Activated gamma-delta T cell treated with anti-CD3 and anti-CD28 coated beads, Interleukin-2, amount 50 U/mL, for 16 hours (primary cell): ENCODE data around the gene CBARP.

ENCODE experiments used
- DNase-seq: peaks from one replicate; pipeline ENCODE4 v3.0.0-alpha.2; 2020; ENCODE audit warnings: low read depth

The CBARP gene

DNA sequence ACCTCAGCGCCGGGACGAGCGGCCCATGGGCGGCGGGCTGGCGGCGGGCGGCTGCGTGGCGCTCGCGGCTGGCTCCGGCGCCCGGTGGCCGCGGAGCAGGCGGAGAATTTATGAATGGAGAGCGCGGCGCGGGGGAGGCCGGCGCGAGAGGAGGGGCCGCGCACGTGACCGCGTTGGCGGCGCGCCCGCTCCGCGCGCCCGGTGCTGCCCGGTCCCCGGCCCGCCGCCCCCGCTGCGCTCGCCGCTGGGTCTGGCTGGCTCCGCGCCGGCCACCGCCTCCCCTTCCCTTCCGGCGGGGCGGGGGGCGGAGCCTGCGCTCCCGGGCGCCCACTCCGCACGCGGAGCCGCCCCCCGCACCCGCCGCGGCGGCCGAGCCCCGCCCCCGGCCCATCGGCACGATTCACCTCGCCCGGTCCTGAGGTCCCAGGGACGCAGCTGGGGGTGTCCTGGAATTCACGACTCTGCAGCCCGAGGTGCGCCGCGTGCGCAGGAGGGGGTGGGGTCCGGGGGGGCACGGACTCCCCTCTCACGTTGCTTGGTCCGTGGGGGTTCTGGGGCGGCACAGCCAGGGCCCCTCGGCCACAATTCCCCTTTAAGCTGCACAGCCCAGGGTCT lies at the start of gene CBARP:
Gene CBARP (minus strand): TSS at position 252 of the 615 bp plus-strand sequence. CDS start 1,905 bp downstream, outside the sequence.
- DNase-seq = no peak

GRCh38 chr19:1286487-1287353 lies 48.9 kb upstream of the CBARP start:
- no peak for DNase-seq

GRCh38 chr19:1285737-1286360 lies 48.0 kb upstream of the CBARP start, which contains the start of gene EFNA2:
EFNA2 (plus strand) TSS chr19:1285873; CDS start chr19:1286169, 296 bp downstream.
- DNase-seq = no peak

DNA sequence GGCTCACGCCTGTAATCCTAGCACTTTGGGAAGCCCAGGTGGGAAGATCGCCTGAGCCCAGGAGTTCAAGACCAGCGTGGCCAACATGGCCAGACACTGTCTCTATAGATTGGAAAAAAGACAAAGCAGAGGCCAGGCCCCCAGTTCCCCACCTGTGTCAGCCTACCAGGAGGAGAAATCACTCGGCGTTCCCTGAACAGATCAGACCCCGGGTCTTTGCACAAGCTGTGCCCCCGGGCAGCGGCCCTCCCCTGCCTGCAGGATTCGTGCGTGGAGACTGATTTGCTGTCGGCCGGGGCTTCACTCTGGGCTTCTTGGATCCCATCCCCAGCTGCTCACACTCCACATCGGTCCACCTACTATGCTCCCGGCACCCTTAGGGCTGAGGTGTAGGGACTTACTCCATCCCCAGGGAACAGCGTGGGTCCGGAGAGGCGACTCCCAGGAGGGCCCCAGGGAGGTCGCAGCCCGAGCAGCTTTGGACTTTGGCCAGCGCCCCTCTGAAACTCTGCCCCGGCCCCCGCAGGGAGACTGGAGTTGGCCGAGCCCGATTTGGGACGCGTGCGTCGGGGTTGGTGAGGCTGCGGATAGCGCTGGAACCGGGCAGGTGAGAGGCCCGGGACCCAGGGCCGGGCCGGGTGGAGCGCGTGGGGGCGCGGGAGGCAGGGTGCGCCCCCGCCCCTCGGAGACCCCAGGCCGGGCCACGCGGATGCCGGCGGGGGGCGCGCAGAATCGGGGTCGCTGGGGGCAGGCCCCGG lies 47.4 kb upstream of the CBARP start:
- no peak for DNase-seq

- DNase-seq = no peak
Observed at GRCh38 chr19:1284293-1284978, 46.6 kb upstream of the CBARP start.

DNA sequence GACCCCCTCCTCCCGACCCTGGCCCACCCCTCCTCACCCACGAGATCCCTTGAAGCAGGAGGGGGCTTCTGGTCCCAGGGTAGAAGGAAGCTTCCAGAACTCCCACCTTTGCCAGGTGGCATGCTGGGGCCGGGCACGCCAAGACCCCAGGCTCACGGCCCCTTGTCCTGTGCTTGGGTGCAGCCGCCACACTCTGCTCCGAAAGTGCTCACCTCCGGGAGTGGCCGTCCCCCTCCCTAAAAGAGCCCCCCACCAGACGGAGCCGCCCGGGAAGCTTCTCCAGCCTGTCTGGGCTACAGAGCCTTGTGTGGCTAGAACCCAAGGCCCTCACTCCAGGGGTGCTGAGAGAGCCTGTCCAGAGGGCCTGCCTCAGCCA lies 46.1 kb upstream of the CBARP start:
- DNase-seq = no peak

GRCh38 chr19:1283207-1283916 lies 45.6 kb upstream of the CBARP start:
- no peak for DNase-seq

DNA sequence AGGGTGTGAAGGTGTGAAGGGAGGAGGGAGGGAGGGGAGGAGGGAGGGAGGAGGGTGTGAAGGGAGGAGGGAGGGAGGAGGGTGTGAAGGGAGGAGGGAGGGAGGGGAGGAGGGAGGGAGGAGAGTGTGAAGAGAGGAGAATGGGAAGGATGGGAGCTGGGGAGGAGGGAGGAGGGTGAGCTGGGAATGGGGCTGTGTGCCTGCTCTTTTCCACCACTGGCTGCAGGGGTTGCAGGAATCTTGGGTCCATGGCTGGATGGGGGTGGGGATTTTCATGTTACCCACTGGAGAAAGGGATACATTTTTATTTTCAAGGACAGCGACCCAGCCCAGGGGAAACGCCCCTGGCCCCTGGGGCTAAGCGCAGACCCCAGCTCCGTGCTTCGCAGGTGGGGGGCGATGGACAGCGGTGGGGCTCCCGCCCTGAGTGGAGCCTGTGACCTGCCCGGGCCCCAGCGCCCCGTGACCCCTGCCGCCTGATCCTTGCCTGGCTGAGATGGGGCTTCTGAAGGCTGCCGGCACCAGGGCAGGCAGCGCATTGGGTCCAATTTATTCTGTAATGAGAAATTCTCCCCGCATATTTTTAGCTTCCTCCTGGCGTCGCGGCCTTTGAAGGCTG lies 44.9 kb upstream of the CBARP start:
- DNase-seq = no peak

- DNase-seq = no peak
Observed at GRCh38 chr19:1281569-1282287, 43.9 kb upstream of the CBARP start.

DNA sequence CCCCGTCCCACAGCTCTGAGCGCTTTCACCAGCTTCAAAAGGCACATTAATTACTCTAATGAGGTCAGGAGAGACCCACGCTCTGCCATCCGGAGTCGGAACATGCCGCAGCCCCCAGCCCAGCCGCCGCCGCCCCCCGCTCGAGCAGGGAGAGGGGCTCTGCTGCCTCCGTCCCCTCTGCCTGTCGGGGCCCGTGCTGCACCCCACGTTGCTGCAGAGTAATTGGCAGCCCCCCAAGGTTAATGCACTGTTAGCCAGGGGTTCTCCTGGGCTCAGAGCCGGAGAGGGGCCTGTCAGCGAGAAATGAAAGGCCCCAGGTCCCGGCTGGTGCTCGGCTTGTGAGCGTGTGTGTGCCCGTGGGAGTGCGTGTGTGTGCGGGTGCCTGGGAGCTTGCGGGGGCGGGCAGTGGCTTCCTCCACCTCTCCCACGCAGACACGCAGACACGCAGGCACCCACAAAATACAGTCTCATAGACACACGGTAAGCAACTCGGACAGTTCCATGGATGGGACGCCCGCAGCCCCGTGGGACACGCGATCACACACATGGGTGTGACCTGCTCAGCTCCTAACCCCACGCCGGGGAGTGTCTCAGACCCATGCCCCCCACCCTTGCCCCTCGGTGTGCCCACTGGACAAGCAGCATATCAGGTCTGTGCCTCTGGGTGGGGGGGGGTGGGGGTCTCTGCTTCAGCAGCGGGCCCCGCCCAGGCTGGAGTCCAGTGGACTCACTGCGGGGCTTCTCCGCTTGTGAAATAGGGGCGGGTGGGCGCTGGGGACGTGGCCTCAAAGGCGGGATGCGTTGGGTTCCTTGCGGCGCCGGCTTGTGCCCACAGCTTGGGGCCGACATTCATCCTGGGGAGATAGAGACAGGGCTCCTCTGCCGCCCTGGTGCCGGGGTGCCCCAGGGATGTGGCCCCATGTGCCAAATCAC lies 43.1 kb upstream of the CBARP start:
- no peak for DNase-seq

- peak; percentile 73 for DNase-seq
Observed at GRCh38 chr19:1279782-1280341, 42.1 kb upstream of the CBARP start.

DNA sequence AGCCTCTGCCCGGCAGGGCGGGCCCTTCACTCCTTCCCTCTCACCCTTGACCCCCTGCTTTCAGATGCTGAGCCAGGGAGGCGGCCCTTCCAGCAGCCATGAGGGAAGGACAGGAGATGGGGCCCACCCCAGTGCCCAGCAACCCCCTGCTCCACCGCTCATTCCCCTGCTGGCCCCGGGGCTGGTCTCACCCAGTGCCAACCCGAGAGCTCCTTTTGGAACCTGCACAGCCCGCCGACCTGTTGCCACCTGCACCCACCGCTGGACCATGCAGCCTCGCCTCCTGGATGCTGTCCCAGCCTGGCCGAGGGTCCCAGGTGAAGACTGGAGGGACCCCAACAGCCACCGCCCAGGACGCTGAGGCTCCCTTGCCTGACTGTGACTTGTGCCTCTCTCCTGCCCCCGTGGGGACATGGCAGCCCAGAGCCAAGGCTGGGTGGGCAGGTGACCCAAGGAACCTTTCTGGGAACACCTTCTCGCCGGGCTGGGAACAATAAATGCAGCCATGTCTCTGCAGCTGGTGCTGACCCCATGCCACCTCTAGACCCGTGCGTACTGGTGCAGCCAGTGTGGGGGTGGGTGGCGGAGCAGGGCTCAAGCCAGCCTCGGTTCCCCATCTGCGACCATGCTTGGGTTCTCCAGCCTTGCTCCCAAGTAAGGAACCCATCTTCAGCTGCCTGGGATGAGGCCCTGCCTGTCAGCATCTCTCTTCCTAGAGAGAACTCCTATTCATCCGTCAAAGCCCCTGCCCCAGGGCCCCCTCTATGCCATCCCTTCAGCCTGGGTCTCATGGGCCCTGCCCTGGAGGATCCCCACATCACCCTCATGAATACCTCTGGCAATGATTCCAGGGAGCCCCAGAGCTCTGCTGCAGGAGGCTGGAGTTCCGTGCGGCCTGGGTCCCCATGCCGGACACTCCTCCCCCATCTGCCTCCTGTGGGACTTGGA lies 41.2 kb upstream of the CBARP start:
- DNase-seq = no peak

- DNase-seq = no peak
Observed at GRCh38 chr19:1278074-1278473, 40.3 kb upstream of the CBARP start.

DNA sequence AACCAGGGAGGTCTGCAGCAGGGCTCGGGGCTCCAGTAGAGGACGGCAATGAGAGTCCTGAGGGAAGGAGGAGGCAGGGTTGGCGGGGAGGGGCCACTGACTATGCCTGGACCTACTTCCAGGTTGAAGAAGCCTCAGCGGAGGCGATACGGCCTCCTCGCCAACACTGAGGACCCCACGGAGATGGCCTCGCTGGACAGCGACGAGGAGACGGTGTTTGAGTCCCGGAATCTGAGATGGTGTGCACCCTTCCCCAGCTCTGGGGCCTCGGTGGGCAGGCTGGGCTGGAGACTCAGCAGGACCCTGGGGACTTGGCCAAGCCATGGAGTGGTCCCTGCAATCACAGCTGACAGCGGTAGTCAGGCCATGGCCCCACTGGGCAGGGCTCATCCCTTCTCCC lies 39.3 kb upstream of the CBARP start:
- DNase-seq = no peak

- DNase-seq = no peak
Observed at GRCh38 chr19:1276628-1277022, 38.8 kb upstream of the CBARP start.

GRCh38 chr19:1275976-1276627 lies 38.3 kb upstream of the CBARP start:
- DNase-seq = no peak
